Uterus (tissue), 4 donors: ENCODE data around the gene OPALIN. TPM values are rescaled to one million over a fixed set of nuclear protein-coding genes. Genes with fewer than 3 reads are reported as not detected.

Experiments used
- DNase-seq, 2 donors: peaks; one replicate each; pipeline ENCODE4 v3.0.0-alpha.2; 2019 to 2020
- H3K27ac ChIP-seq, 2 donors: fragments of 200-600 bp; sonication (generic); 1 replicate in 1 of 2; 2 replicates in 1 of 2; pipeline ENCODE4 v1.5.1; 2016 to 2018
- H3K27me3 ChIP-seq, 2 donors: fragments of 200-600 bp; sonication (generic); one replicate each; pipeline ENCODE4 v1.5.1; 2018 to 2019; ENCODE audit warnings: control low read depth in 1 of 2
- H3K36me3 ChIP-seq, 2 donors: fragments of 200-600 bp; sonication (generic); one replicate each; pipeline ENCODE4 v1.5.1; 2019; ENCODE audit warnings: control low read depth in 1 of 2
- H3K4me1 ChIP-seq, 2 donors: fragments of 200-600 bp; sonication (generic); one replicate each; pipeline ENCODE4 v1.5.1; 2018 to 2019; ENCODE audit warnings: control low read depth in 1 of 2
- H3K4me3 ChIP-seq, 2 donors: fragments of 200-600 bp; sonication (generic); 1 replicate in 1 of 2; 2 replicates in 1 of 2; pipeline ENCODE4 v1.5.1; 2018 to 2019; ENCODE audit warnings: mild to moderate bottlenecking in 1 of 2
- H3K9me3 ChIP-seq, 2 donors: fragments of 200-600 bp; sonication (generic); one replicate each; pipeline ENCODE4 v1.5.1; 2019; ENCODE audit warnings: control low read depth in 1 of 2
- POLR2A ChIP-seq, 2 donors: fragments of 450-650 bp; IDR thresholded peaks; one replicate each; pipeline ENCODE4 v1.6.1; 2016; ENCODE audit warnings: antibody characterized with exemption in 2 of 2, mild to moderate bottlenecking in 1 of 2, moderate library complexity in 1 of 2
- intact Hi-C: fragments of 100-400 bp; cut with DNase I; formaldehyde crosslinking; loops from one replicate; pipeline ENCODE4 v1.15.1; 2023; ENCODE audit warnings: low total_unique reads
- total RNA-seq, 4 donors: library from RNA; depleted of rRNA in 3 of 4; stranded (reverse); fragments of >200 nt in 3 of 4; gene quantifications; one replicate each; pipeline versions ENCODE4 v1.1.0 to v1.2.4, GENCODE V29; 2014 to 2023
- TF ChIP-seq, protein P1 (sequence below), 4 experiments: fragments of 200-600 bp in 2 of 4; fragments of 450-650 bp in 2 of 4; sonication (generic) in 2 of 4; IDR thresholded peaks; one replicate each; pipeline ENCODE4 v1.5.1; 2016 to 2019; ENCODE audit warnings: antibody characterized with exemption in 4 of 4, mild to moderate bottlenecking in 2 of 4, moderate library complexity in 1 of 4
- donor health status: DM: yes; HTN: yes; CAD: no.

Gene OPALIN
- total RNA-seq, 4 donors from 2014 or later = not detected

GRCh38 chr10:96365571-96365970, 6.8 kb upstream of the OPALIN start:
- DNase-seq = no peak
- Histone ChIP-seq H3K27ac (no peak overlapping the region), H3K27me3 (no peaks in the 10 kb centered on the region), H3K36me3 (no peaks in the 10 kb centered on the region), H3K4me3 (no peak overlapping the region), H3K4me1 (no peaks in the 10 kb centered on the region), H3K9me3 (no peaks in the 10 kb centered on the region)
- TF ChIP-seq POLR2A (IDR thresholded peaks at IDR 0.05) = no peak
- intact Hi-C loops = no loop called here

- Histone ChIP-seq H3K4me1 (no peaks in the 10 kb centered on the region), H3K27ac (no peak overlapping the region), H3K4me3 (no peak overlapping the region), H3K36me3 (no peaks in the 10 kb centered on the region), H3K9me3 (no peaks in the 10 kb centered on the region), H3K27me3 (no peaks in the 10 kb centered on the region)
- no peak for TF ChIP-seq POLR2A (IDR thresholded peaks at IDR 0.05)
- TF ChIP-seq, protein P1, sequence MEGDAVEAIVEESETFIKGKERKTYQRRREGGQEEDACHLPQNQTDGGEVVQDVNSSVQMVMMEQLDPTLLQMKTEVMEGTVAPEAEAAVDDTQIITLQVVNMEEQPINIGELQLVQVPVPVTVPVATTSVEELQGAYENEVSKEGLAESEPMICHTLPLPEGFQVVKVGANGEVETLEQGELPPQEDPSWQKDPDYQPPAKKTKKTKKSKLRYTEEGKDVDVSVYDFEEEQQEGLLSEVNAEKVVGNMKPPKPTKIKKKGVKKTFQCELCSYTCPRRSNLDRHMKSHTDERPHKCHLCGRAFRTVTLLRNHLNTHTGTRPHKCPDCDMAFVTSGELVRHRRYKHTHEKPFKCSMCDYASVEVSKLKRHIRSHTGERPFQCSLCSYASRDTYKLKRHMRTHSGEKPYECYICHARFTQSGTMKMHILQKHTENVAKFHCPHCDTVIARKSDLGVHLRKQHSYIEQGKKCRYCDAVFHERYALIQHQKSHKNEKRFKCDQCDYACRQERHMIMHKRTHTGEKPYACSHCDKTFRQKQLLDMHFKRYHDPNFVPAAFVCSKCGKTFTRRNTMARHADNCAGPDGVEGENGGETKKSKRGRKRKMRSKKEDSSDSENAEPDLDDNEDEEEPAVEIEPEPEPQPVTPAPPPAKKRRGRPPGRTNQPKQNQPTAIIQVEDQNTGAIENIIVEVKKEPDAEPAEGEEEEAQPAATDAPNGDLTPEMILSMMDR (IDR thresholded peaks at IDR 0.05) = no peak
- no peak for DNase-seq
- intact Hi-C loops = no loop called here
Measured at GRCh38 chr10:96360766-96361165, 2.0 kb upstream of the OPALIN start.

DNA sequence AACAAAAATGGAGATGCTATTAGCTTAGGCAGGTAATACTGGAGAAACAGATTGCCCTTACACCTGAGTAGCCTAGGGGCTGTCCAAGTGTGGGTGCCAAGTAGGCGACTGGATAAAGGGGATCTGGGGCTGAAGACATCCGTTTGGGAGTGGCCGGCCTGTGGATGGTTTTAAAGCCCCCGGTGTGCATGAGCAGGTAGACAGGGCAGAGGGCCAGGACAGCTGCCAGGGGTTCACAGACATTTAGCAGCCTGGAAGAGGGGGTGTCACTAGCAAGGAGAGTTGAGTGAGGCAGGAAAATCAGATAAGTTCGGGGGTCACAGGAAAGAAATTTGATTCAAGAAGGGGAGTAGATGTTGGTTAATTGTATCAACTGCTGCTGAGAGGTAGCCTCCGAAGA, 1.5 kb upstream of the OPALIN start:
- H3K27ac ChIP-seq = no peak overlapping the region
- intact Hi-C loops = no loop called here
- no peak for DNase-seq
- no peaks in the 10 kb centered on the region for H3K27me3 ChIP-seq
- no peak overlapping the region for H3K4me3 ChIP-seq
- TF ChIP-seq, protein P1 (IDR thresholded peaks at IDR 0.05) = no peak
- TF ChIP-seq POLR2A (IDR thresholded peaks at IDR 0.05) = no peak
- H3K36me3 ChIP-seq = no peaks in the 10 kb centered on the region
- H3K4me1 ChIP-seq = no peaks in the 10 kb centered on the region
- no peaks in the 10 kb centered on the region for H3K9me3 ChIP-seq

DNA sequence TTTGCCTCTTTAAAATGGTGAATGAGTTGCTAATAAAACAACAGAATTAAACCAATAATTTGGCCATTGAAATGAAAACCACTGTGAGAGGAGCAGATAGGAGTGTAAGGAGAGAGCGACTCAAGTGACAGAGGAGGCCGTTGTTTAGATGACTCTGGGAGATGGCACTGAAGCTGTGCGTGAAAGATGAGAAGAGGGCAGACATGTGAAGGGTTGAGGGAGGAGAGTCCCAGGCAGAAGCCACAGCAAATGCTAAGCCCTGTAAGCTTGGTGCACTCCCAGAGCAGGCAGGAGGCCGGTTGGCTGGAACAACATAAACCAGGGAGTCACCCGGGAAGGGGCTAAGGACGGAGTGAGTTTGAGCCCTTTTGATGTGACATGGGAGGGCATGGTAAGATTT, 814 bp upstream of the OPALIN start:
- Histone ChIP-seq H3K4me3 (no peak overlapping the region), H3K4me1 (no peaks in the 10 kb centered on the region), H3K36me3 (no peaks in the 10 kb centered on the region), H3K27me3 (no peaks in the 10 kb centered on the region), H3K9me3 (no peaks in the 10 kb centered on the region), H3K27ac (no peak overlapping the region)
- intact Hi-C loops = no loop called here
- DNase-seq = no peak
- TF ChIP-seq POLR2A (IDR thresholded peaks at IDR 0.05) = no peak
- TF ChIP-seq, protein P1 (IDR thresholded peaks at IDR 0.05) = no peak

- TF ChIP-seq POLR2A (IDR thresholded peaks at IDR 0.05) = no peak
- TF ChIP-seq, protein P1 (IDR thresholded peaks at IDR 0.05) = no peak
- intact Hi-C loops = no loop called here
Measured at GRCh38 chr10:96357038-96357620, 1.7 kb downstream of the OPALIN start.

GRCh38 chr10:96352582-96352981, 6.2 kb downstream of the OPALIN start:
- TF ChIP-seq, protein P1 (IDR thresholded peaks at IDR 0.05) = no peak
- no peak for TF ChIP-seq POLR2A (IDR thresholded peaks at IDR 0.05)
- H3K27ac ChIP-seq = no peak overlapping the region
- intact Hi-C loops = no loop called here
- no peak for DNase-seq
- no peaks in the 10 kb centered on the region for H3K9me3 ChIP-seq
- H3K27me3 ChIP-seq = peaks cover 0 to 4% of the 10 kb centered on the region in 2 donors
- no peaks in the 10 kb centered on the region for H3K4me1 ChIP-seq
- H3K4me3 ChIP-seq = no peak overlapping the region
- no peaks in the 10 kb centered on the region for H3K36me3 ChIP-seq

More at GRCh38 chr10:96357038-96357620, 1.7 kb downstream of the OPALIN start:
- no peak for DNase-seq
- H3K4me1 ChIP-seq = no peaks in the 10 kb centered on the region
- H3K36me3 ChIP-seq = no peaks in the 10 kb centered on the region
- H3K9me3 ChIP-seq = no peaks in the 10 kb centered on the region
- peaks cover 0 to 4% of the 10 kb centered on the region in 2 donors for H3K27me3 ChIP-seq
- no peak overlapping the region for H3K27ac ChIP-seq
- H3K4me3 ChIP-seq = no peak overlapping the region
